ENCODE data around the gene MYO1E.
"Not testable (repeated sequence)": the region's sequence is repeated elsewhere in the genome, so short reads cannot be mapped to it uniquely, and the experiment has no call there.

Gene MYO1E

DNA sequence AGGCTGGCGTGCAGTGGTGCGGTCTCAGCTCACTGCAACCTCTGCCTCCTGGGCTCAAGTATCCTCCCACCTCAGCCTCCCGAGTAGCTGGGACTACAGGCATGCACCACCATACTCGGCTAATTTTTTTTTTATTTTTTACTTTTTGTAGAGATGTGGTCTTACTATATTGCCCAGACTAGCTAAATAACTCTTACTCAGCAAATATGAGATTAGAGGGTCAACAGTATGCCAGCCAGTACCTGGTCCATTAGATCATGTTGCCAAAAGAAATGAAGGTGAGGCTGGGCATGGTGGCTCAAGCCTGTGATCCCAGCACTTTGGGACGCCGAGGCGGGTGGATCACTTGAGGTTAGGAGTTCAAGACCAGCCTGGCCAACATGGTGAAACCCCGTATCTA lies 210.6 kb downstream of the MYO1E start:
- DNase-seq (ENCODE audit: low read depth): not testable (repeated sequence)

DNA sequence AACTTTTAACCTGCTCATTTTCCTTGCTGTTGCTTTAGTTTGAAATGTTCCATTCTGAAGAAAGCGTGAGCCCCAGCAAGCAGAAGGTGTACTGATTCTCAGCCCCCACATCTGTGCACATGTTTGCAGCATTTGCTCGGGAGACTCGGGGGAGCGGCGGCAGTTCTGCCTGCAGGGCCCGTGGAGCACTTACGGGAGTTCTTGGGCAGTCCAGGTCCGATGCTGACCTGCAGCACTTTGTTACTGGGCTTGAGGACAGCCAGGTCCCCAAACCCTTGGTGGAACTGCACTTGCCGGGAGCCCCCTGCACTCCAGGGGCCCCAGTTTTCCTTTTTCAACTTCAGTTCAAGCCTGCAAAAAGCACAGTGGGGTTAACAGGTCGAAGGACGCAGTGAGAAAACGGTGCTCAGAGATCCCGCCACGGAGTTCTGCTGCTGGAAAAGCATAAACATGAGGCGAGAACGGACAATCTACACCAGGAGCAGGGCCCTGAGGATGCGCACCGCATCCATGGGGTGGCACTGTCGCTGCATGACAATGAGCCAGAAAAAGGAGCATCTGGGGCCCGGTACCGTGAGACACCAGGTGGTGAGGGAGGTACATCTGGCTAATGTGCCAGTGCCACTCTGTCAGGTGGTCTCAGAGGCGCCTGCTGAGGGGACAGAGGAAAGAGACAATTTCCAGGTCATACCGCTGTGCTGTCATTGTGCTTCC lies 211.6 kb downstream of the MYO1E start:
- no peak for DNase-seq (ENCODE audit: low read depth)

DNA sequence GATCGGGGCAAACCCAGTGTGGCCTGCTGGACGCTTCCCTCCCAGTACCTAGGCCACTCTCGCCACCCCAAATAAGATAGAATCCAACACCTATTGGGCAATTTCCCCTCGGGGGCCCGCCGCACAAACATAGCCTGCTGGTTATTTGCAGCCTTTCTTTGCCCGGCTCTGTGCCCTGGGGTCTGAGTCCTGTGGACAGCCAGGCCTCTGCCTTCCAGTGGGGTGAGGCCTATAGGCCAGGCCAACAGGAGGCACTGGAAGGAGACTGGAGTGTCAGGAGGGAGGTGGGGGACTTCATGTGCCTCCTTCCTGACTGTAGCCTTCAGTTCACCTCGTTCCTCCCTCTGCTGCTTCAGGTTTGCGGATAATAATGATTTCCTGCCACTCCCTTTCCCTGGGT lies 213.5 kb downstream of the MYO1E start:
- DNase-seq (ENCODE audit: low read depth): no peak

DNA sequence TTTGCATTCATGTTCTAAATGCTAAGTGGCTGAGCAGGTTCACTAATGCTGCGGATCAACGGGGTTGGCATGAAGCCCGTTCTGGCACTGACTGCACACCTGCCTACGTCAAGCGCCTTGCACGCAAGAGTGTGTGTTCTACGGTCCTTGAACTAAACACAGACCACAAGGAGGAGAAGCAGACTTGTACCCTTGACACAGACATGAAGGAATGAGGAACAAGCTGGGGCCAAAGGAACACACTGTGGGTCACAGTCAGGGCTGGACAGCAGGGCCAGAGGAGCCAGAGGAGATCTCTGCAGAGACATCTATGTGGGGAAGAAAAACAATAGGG lies 214.0 kb downstream of the MYO1E start:
- no peak for DNase-seq (ENCODE audit: low read depth)

DNA sequence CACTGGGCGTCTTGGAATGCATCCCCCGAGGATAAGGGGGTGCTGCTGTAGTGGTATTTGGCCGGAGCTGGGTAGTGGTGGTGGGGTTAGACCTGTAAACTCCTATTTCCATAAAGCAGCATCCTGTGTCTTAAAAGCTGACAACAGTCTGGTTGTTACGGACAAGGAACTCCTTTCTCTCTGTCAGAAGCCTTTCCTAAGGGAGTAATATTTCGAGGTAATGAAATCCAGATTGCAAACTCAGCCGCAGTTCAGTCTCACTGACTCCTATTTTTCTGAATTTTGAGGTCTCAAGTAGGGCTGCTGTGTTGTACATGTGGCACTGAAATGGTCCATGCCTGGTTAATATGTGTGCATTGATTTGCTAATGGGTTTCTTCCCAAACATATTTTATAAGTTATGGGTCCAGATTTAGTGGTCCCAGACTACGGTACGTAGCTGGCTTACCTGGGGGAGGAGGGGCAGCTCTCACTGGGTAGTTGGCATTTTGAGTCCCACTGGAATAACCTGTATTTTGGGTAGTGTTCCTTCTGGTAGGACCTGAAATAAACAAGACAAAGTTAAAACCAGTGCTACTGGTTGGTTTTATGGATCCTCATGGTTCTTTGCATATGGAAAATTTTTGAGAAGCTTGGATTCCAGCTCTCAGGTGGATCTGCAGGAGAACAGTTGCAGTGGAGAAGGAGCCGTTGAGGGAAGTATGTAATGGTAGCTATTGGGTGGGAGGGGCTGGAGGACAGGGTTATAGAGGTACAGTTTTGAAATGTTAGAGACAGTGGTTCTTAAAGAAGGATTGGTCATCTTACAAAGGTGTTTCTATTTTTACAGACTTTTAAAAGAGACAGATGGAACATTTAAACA lies 214.6 kb downstream of the MYO1E start:
- DNase-seq (ENCODE audit: low read depth): no peak

DNA sequence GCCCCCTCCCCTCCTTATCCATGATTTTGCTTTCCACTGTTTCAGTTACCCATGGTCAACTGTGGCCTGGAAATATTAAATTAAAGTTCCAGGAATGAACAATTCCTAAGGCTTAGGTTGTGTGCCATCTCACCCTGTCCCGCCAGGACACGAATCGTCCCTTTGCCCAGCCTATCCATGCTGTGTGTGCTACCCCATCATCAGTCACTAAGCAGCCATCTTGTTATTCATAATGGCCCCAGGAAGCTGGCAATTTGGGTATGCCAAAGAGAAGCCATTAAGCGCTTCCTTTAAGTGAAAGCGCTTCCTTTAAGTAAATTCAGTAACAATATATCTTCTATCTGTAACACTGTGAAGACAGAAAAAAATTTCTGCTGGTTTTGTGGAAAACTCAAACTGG lies 215.3 kb downstream of the MYO1E start:
- DNase-seq (ENCODE audit: low read depth): no peak

DNA sequence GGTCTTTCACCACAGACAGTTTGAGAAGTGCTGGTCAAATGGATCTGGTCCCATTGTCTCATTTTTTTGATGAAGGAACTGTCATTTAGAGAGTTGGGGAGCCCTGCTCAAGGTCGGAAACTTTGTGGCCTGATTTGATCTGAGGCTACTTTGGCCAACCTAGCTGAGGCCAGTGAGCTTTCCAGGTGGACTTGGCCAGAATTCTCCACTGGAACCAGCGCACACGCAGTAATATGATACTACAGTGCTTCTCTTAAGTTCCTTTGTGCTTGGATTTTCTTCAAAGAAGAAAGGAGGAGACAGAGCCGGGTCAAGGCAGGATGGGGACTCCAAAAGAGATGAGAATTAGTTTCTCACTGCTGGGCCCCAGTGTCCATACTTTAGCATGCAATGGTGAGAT lies 217.2 kb downstream of the MYO1E start:
- DNase-seq (ENCODE audit: low read depth): no peak

DNA sequence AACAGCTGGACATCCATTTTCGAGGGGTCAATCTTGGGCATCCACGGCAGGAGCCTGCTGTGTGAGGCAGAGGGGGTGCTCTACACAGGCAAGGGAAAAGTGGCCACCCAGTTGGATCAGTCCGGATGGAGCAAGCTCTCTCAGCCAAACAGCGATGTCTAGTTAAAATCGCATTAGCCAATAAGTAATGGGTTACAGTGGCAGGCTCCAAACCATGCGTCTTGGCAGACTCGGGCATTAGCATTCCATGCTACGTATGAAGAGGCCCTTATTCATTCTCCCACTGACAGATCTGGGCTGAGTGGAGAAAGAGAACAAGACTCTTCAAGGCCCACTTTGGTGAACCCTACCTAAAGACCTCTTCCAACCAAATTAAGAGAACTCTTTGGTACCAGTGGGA lies 218.4 kb downstream of the MYO1E start:
- no peak for DNase-seq (ENCODE audit: low read depth)

DNA sequence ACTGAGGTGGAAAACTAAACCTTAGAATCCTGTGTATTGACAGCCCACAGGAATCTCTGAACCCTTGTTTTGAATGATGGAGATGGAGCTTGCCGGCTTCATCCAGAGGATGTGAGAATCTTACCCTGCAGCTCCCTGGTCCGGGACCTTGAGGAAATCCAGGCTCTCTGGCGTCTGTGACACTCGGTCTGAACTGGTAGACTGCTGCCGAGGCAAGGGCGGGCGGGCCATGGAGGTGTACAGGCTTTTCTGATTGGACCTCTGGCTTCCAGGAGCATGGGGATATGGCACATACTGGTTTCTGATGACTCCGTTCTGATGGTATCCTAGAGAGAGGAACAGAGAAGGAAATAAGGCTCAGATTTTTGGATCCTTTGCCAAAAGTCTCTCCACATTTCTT lies 219.2 kb downstream of the MYO1E start:
- DNase-seq (ENCODE audit: low read depth): no peak

DNA sequence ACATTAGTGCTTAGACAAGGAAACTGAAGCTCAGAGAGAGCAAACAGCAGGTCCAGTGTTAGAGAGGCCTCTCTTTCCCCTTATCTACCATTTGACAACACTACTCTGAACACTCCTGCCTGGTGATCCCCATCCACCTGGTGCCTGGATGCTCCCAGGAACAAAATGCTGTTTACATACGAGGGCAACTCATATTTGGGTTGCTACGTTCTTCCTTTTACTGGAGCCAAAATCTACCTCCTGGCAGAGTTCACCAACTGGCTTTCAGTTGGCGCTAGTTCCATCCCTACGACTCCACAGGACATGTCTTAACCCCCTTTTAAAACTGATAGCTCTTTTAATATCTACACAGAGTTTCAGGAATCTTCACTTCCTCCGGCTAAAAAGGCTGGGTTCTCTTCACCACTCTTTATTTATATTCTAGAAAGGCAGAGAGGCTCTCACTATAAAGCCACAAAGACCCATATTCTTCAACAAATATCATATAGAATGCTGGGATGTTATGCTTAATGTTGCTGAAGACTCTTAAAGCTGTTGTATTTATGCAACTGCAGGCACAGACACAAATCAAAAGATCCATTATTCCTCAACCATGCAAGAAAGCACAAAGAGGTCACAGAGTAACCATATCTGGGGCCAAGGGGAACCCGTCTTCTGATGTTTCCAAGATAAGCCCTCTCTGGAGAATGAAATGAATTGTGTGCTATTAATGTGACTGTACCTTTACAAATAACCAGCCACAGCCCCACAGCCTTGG lies 219.8 kb downstream of the MYO1E start:
- DNase-seq (ENCODE audit: low read depth): no peak

DNA sequence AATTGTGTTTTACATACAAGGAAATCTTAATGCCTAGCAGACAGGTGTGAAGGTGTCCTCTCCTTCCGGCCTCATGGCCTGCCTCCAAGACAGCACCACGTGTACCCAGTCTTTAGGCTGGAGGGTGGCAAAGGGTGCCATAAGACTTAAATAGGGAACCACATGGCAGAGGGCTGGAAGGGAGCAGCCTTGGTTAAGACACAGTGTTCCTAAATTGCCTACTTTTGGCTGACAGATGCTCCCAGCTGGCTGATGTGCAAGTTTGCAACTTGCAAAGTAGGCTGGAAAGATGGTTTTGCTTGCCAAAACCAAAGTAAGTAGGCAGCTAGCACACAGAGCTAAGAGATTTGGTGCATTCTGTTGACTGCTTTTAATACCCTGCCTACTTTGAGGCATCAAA lies 222.5 kb downstream of the MYO1E start:
- no peak for DNase-seq (ENCODE audit: low read depth)

DNA sequence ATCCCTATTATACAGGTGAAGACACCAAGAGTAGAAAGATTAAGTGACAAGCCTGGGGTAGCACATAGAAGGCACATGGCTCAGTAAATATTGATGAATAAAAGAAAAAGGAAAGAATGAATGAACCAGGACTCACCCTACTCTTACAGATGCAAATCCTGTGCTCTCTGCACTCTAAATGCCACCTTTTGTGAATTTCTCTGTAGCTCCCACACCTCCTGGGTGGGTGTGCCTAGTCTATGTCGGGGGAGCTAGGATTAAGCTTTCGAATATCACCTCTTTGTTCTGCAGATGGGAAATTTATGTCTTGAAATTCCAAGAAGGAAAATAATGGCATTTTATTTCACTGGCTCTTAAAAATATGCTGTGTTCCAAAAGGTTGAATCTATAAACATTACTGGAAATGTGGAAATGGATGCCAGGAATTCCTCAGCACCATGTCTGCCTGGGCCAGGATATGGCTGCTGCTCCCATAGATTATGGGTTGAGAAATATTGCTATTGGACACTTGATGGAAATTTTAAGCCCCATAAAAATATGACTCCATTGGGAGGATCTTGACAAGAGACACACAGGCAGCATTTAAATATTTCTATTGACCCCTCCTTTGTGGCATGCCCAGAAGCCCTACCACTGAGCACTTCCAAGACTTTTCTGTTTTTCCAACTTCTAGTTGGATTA lies 224.4 kb downstream of the MYO1E start:
- DNase-seq (ENCODE audit: low read depth): no peak

DNA sequence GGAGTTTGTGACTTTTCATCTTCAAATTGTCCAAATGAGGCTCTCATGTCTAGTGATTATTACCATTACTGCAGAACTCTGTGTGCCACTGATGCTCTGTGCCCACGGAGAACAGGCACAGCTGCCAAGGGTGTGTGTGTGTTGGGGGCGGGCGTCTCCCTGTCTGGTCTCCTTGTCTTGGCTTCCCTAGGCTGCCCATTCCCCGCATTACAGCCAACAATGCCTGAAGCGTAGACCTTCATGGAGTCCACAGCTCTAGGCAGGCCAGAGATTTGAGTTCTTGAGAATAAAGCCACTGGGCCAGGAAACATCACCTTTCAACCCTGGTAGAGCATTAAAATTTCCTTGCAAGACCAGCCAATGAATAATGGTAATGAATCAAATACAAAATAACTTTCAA lies 225.0 kb downstream of the MYO1E start:
- no peak for DNase-seq (ENCODE audit: low read depth)

DNA sequence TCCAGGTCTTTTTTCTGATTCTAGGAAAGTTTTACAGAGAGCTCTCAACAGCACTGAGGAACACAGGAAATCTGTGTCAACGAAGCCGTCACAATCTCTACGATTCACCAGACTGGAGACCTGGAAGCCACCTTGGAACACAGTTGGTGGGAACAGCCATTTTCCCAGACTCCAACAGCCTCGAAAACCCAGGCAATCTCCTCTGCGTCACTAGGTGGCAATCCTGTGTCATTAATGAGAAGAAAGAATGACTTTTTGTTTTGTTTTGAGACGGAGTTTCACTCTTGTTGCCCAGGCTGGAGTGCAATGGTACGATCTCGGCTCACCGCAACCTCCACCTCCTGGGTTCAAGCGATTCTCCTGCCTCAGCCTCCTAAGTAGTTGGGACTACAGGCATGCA lies 228.1 kb downstream of the MYO1E start:
- not testable (repeated sequence) for DNase-seq (ENCODE audit: low read depth)

DNA sequence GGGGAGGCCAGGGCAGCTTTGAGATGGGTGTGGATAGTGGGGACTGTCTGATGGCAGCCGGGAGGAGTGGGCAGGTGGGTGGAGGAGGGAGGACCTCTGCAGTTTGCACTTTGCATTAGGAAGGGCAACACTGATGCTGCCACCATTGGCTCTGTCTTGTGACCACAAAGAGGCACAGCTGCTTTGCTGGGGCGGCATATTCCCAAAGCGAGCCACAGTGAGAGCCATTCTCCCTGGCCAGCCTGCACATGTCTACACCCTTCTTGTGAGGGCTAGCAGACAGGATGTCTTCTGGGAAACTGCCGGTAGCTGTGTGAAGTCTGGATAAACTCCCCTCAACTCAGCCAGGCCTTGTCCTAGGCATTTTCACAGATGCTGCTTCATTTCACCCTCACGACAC lies 229.4 kb downstream of the MYO1E start:
- DNase-seq (ENCODE audit: low read depth): no peak

DNA sequence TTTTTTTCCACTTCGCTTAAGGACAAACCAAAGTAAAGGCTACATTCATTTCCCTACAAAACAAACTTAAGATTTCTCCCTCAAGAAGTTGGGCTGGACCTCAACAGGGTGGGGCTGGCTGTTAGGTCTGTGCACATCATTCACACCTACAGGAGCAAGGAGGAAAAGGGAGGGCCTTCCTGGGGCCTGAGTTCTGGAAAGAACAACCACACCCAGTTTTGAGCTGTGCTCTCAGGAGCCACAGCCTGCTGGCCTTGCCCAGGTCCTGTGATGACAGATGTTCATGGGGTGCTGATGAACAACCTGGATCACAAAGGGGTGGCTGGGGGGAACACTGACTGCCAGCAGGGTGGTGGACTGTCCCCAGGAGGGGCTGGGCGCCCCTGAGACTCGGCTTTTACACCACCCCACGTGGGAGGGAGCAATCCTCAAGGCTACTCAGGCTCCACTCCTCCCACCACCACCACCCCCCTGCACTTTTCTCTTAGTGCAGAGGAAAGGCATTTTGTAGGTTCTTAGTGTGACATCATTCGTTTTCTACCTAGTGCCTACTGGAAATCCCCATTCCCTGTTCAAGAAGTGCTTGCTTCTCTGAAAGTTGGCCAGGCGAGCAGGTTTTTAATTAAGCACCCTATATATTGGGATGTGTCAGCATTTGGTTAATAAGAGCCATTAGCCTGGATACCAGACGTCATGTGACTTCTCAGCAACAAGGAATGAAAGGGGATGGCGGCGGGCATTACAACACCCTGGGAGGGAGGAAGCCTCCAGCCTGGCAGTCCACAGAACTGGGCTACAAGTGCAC lies 232.0 kb downstream of the MYO1E start:
- DNase-seq (ENCODE audit: low read depth): no peak

DNA sequence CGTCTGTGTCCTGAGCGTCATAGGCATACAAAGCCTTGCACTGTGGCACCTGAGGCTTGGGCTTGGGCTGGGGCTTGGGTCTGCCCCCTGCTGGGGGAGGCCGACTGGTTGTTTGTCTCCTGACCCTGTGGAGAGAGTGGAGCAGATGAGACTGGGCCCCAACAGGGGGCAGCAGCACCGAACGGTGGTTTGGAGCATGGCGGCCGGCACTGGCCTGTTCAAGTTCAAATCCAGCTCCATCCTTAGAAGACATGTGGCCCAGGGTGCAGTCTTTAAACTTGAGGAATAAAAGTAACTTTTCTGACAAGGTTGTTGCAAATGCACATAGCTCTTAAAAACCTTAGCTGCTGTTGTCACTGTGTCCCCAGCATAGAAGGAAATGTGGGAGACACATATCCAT lies 234.4 kb downstream of the MYO1E start:
- DNase-seq (ENCODE audit: low read depth): peak; percentile 20

DNA sequence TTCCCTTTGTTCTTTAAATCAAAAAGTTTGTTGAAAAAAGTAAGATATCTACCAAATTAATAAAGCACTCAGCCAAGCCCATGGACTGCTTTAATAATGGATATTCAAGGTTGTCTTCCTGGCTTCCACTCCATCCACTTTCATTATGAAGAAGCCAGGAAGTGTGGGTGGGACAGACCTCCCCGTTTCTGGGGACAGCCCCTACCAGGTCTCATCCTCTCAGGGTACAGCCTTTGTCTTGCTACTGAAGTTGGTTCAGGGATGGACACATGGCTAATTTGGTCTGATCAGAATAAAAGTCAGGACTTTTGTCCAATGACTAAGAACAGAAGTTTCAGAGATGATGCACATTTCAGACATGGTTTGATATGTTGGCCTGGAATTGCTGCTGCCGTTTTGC lies 235.1 kb downstream of the MYO1E start:
- DNase-seq (ENCODE audit: low read depth): no peak

DNA sequence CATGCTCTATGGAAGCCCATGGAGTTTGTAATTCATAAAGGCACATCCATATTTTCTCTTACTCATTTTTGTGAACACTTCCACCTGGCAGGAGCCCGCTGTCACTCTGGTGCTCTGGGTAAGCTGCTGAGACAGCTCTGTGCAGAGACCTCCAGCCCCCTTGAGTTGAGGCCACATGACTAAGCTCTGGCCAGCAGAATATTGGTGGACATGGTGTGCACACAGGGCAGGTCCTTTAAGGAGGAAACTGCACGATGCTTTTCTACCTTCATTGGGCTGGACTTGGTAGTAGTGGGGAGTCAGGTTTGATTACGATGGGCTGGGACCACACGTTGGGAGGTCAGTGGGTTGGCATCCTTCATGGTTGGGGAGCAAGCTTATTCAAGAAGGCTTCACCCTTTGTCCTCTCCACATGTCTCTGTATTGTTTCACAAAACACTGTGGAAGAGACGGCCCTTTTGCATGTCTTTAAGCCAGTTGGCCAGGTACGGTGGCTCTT lies 238.7 kb downstream of the MYO1E start:
- no peak for DNase-seq (ENCODE audit: low read depth)

DNA sequence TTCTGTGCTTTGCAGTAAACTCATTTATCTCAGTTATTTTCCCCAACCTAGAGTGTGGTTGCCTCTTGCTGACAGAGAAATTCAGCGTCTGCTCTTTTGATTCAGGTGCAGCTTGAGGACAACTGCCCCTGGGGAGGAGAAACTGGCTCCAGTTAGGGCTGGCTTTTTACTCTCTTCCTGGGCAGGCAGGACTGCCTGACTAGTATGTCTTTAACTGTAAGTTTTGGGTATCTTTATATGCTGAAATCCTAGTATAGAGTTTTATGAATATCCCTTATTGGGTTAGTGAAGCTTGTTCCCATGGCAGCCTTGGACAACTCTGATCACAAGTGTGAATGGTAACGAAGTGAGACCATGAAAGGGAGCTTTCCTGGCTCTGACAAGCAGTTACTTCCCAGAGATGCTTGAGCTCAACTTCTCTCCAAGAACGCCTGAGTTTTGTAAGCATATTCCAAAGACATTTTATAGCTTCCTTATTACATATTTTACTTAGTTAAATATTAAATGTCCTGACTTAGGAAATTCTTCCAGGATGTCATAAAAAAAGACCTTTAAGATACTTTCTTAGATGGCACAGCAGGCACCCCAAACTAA lies 240.6 kb downstream of the MYO1E start:
- DNase-seq (ENCODE audit: low read depth): no peak

DNA sequence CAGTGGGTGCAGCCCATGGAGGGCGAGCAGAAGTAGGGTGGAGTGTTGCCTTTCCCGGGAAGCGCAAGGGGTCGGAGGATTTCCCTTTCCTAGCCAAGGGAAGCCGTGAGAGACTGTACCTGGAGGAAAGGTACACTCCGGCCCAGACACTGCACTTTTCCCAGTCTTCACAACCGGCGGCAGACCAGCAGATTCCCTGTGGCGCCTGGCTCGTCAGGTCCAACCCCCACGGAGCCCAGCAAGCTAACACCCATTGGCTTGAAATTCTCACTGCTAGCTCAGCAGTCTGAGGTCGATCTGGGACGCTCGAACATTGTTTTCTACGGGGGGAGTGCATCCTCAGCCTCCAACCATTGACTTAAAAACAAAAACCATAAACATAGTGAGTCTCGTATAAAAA lies 241.2 kb downstream of the MYO1E start:
- DNase-seq (ENCODE audit: low read depth): no peak
